Activated CD4-positive, alpha-beta T cell treated with anti-CD3 and anti-CD28 coated beads, Interleukin-2, amount 50 U/mL, for 16 hours (primary cell): Measurements from ENCODE around the gene ANKDD1B.
"Not testable (repeated sequence)": the region's sequence is repeated elsewhere in the genome, so short reads cannot be mapped to it uniquely, and the experiment has no call there.

ENCODE experiments used
- DNase-seq: peaks from one replicate; pipeline ENCODE4 v3.0.0-alpha.2; 2020

Gene ANKDD1B

DNA sequence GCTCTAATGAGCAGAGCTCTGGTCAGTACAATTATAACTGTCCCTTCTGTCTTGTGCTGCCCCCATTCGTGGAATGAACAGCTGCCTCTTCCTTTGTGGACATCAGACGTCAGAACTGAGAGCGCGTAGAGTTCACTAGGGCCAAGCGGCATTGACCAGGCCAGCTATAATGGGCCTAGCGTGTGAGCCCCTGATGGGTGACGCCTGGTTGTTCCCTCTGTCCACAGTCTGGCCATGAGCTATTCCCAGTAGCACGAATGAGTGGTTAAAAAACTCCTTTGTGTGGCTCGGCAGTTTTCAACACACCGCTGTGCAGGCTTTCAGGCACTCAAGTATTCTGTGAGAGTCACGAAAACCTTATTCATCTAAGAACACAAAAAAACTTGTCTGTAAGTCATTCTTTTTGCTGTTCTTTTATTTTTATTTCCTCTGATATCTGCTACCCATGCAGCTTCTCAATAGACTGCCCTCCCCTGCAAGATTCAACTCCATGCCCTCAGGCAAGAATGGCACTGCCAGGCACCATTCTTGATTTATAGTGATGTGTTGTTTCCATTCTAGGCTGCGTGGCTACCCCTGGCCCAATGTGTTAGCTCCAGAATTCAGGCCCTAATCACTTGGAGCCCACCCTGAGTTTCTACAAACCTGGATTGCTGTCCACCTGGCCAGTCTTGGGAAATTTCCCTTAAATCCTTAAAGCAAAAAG, 52.5 kb downstream of the ANKDD1B start:
- DNase-seq: no peak

DNA sequence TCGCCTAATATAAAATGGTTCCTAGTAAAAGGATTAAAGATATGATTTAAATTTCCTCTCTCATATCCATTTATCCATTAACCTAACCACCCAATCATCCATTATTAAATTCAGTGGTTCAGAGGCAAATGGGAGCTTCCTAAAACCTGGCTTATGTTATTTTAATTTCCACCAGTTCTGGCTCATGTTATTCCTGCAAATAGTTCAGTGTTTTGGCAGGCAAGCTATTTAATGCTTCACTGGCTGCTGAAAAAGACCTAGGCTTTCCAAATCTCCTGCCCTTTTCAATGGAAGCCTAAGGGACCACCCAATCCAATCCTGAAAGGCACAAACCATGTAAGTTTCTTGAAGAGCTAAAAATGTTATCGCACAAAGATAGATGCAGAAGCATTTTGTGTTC, 53.7 kb downstream of the ANKDD1B start:
- no peak for DNase-seq

DNA sequence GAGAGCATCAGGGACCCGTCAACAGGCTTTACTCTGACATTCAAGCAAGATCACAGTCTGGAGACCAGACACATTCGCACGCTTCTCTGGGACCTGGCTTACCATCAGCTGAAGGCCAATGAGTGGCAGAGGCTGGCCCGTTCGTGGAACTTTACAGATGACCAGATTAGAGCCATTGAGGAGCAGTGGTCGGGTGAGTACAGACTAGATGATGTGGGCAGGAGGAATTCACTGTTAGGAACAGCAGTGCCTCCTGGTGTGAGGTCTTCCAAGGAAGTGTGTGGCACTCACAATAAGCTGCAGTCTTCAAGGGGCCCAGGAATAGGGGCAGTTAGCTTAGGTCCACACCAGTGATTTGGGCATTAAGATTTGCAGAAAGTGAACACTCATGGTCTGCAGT, 55.5 kb downstream of the ANKDD1B start:
- DNase-seq: no peak

DNA sequence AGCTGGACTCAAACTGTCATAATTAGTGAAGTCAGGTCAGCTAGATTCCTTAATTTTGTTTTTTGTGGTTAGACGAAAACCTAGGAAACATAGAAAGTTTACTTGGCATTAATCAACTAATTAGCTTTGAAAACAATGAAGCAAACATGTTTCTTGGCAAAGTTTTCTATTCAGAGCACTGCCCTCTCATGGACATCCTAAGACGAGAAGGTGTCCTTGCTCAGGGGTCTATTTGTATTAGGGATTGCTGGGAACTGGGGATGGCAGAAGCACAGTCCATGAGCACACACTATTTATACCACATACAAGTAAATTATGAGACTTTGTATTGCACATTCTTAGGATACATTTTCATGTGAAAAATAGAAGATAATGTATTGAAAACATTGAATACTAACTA, 56.3 kb downstream of the ANKDD1B start:
- no peak for DNase-seq

DNA sequence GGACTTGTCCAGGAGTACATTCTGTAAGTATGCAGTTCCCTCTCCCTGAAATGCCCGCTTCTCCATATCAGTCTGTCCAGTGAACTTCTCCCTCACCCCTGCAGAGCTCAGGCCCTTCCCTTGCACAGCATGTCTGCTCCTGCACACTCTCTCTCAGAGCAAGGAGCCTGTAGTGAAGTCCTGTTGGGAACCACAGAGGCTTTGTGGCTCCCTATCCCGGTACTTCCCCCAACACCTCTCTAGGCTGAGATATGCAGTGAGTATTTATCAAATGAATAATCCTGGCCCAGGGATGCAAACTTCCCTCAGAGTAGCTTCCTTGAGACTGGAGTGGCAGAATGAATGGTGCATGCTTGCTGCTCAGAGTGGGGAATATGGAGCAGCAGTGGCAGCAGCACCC, 57.2 kb downstream of the ANKDD1B start:
- DNase-seq: no peak

DNA sequence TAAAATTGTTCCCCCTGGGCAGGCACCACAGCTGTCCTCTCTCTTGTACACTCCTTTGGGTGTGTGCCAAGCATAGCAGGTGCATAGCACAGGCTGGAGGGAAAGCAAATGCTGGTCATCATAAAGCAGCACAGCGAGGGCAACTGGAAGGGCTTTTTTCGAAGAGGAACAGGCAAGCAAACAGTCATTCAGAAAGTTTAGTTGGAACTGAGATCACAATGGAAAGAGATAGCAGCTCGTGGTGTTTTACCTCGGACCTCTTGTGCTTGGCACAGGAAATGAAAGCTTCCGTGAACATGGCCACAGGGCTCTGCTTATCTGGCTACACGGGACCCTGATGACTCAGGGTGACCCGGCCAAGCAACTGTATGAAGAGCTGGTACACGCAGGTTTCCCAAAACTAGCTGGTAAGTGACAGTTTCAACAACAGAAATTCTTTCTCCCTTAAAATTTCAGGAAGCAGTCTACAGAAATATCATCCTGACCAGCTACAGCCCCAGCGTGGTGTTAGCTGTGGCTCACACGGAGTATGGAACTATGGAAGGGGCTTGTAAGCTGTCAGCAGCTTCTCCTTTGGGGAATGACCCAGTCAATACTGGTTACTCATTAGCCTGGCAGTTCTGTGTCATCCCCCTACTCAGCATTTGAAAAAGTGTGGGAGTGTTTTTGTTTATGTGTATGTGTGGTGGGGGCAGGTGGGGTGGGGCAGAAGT, 57.9 kb downstream of the ANKDD1B start:
- DNase-seq: peak; percentile 91

DNA sequence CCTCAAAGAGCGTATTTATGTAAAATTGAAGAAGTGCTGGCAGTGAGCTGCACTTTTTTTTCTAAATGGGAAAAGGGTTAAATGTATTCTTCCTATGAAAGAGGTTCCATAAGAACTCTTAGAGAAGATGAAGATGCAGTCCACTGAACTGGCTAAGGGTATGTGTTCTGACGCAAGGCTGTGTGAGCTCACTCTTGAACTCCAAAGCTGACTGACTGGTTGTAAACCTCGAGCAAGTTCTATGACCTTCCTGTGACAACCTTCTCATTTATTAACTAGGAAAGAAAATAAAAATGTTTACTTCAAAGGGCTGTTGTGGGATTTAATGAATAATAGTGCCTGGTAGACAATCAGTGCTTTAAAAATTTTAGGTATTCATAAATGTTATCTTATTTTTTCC, 59.3 kb downstream of the ANKDD1B start:
- DNase-seq: no peak

DNA sequence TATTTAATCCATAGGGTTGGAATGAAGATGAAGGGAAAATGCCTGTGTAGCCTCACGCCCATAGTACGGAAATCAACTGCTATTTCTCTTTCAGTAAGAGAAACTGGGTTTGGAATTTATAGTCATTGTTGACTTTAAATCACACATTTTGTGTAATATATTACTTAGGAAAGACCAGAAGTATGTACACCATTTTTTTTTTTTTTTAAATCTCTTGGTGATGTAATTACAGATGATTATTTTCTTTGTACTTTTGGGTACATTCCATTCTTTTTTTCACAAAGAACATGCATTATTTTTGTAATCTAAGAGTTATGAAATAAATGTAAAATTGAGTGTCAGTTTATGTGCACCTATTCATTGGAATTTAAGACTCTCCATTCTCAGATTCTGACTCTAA, 60.3 kb downstream of the ANKDD1B start:
- no peak for DNase-seq

DNA sequence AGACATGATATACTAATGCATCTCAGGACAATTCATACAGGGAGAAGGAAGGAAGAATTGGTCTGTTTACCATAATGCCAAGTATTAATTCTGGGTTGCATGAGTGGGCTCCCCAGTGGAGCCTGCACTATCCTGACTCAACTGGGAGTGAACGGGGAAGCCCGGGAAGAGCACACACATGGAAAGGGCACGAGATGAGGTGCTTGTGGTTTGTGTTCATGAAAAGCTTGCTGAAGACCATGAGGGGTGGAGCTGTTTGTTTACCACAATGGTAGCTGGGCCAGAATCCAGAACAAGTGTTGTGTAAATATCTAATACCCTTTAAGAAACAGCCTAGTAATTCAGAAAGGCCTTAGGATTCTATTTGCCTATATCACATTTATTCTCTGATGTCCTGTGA, 61.4 kb downstream of the ANKDD1B start:
- DNase-seq: no peak

DNA sequence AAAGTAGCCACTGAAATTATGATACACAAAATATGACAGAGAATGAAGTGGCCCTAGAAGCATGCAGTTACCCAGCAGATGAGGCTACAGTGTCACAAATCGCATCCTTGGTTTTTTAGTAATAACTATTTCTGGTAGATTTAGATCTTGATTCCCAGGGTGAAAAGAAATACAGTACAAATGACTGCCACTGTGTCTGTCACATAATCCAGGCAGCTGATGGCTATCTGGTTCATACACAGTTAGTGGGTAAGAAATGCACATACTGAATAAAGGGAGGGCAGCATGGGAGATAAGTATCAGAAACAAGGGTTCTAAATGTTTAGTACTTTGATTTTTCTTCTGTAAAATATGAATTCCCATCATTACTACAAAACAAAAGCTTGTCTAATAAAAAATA, 64.5 kb downstream of the ANKDD1B start:
- no peak for DNase-seq

DNA sequence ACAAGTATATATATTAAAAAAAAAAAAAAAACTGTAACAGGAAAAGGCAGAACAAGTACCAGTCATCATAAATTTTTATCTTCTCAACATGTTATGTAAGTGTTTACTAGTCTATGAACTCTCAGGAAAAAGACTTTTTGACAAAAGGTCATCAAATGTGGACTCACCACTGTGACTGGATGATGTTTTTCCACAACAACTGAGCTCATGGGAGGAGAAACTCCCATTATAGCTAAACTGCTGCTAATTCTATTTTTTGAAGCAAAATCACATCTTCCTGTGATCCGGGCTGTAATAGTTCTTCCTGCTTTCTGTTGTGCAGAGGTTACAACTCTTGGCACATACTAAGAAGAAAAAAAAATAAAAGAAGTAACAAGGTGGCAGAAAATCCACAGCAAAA, 66.4 kb downstream of the ANKDD1B start:
- no peak for DNase-seq

DNA sequence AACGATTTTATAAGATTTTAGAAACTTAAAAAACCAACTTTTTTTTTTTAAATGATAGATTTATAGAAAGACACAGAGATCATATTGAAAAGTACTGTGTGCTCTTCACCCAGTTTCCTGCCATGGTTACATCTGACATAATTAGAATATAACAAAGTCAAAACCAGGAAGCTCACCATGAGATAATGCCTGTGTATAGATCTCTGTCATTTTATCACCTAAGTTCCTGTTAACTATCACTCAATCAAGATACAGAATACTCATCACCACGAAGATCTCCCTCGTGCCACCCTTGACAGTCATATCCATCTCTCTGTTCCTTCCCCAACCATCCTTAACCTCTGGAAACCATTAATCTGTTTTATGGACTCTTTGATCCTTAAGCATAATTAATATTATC, 66.9 kb downstream of the ANKDD1B start:
- peak; percentile 44 for DNase-seq

DNA sequence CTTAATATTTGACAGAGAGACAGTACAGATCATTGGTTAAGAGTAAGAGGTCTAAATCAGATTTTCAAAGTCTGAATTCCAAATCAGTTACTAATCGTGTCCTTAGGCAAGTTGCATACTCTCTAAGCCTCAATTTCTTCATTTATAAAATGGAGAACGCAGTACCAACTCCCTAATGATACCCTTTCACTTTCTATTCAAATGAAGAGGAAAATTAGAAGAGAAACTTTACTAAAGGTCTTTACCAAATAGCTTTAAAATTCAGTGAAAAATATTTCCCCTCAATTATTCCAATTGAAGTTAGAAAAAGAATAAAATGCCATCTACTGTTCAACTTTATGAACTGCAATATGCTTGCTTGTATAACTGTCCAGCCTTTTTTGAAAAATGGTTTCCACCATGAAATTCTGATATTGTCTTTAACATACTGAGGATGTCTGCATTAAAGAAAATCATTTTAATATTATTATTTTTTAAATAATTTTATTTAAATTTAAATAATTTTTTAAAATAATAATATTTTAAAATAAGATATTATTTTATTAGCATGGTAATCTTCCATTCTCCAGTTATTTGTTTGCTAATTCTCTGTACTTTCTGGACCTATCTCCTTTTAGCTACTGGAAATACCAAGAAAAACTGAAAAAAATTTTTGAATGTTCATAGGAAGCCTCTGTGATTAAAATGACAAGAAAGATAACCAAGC, 70.0 kb downstream of the ANKDD1B start:
- peak; percentile 45 for DNase-seq

DNA sequence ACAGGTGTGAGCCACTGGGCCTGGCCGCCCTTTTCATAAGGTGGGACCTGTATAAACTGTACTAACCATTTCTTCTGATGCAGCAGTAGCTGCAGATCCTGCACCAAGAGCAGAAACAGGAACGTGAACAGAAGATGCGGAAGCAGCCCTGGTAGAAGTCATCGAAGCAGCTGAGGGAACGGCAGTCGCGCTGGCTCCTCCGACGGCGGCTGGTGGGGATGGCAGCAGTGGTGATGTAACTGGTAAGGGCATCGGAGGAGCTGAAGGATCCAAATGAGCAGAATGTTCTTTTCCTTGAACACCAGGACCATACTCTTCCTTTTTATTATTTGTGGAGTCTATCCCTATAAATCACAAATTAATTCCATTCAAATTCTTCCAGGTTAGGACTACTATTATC, 73.9 kb downstream of the ANKDD1B start:
- no peak for DNase-seq

DNA sequence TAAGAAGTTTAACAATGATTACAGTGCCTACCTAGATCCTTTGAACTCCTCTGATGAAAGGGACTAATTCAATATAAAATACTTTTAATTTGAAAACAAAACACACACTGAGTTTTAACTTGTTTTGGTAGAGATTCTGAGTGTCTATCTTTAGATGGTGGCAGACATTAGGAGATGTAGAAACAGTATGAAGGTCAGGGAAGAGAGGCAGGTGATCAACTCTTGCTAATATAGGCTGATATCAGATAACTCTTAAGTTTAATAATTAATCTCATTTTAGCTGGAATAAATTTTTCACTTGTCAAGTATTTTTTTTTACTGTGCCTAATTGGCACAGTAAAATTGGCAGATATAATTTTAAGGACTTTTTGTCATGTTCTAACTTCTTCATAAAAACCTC, 75.2 kb downstream of the ANKDD1B start:
- DNase-seq: no peak

DNA sequence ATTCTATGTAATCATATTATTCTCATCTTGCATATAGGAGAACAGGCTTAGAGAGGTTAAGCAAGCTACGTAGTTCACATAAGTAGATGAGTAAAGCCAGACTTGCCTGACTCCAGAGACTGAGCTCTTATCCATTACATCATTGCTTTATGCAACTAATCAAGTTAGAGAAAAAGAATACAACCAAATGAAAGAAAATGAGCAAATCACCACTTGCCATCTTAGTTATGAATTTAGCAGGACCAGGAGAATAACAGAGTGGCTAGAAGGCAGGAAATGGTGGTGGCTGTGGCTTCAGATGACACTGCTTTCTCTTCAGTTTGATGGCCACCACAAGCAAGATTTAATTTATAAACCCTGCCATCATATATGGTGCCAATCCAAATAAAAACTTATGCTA, 79.4 kb downstream of the ANKDD1B start:
- peak; percentile 22 for DNase-seq

DNA sequence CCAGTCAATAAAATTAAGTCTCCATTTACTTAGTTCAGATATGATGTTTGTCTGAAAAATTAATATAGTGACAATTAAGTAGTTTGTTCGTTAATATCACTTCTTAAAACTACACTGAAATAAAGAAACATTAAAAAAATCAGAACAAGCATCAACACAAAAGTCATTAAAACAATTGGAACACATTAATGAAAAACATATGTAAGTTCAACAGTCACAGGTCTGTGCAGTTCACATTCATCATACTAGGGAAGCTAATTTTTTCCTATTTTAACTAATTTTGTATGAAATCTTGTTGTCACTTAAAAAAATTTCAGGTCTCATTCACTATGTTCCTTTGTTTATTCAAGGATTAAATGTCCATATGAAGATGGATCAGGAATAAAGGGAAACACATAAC, 83.5 kb downstream of the ANKDD1B start:
- DNase-seq: no peak

DNA sequence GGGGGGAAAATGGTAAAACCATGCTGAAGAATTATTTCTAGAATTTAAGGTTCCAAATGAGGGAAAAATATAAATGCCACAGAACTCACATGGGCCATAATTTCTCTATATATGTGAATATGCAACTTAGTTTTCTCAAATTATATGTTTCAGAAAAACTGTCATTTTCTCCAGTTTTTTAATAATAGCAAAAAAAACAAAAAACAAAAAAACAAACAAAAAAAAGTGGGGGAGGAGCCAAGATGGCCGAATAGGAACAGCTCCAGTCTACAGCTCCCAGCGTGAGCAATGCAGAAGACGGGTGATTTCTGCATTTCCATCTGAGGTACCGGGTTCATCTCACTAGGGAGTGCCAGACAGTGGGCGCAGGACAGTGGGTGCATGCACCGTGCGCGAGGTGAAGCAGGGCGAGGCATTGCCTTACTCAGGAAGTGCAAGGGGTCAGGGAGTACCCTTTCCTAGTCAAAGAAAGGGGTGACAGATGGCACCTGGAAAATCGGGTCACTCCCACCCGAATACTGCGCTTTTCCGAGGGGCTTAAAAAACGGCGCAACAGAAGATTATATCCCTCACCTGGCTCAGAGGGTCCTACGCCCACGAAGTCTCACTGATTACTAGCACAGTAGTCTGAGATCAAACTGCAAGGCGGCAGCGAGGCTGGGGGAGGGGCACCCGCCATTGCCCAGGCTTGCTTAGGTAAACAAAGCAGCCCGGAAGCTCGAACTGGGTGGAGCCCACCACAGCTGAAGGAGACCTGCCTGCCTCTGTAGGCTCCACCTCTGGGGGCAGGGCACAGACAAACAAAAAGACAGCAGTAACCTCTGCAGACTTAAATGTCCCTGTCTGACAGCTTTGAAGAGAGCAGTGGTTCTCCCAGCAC, 84.5 kb downstream of the ANKDD1B start:
- DNase-seq: not testable (repeated sequence)

DNA sequence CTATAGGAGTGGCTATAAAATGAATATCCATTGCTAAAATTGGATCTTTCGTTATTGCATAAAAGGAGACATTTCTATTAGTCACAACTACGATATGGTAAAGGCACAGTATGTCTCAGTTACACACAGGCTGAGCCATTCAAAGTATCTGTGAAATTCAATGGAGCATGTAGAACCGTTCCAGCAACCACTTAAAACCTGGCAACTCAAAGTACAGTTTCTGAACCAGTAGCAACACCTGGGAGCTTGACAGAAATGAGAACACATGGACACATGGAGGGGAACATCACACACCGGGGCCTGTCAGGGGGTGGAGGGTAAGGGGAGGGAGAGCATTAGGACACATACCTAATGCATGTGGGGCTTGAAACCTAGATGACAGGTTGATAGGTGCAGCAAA, 90.6 kb downstream of the ANKDD1B start:
- no peak for DNase-seq

DNA sequence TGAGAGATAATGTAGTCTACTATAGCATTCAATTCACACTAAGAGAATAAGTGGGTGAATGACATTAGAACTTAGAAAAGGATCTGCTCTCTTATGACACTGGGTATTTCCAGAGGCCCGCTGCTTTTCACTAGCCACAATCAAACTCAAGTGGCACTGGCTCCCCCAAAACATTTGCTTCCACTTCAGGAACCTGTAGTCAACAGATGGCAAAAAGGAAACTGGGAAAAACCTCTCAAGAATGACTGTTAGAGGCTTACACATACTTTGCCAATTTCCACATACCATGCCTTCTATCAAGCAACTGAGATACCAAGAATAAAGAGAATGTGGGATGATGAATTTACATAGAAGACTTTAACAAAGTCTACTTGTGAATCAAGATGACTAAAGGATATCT, 94.8 kb downstream of the ANKDD1B start:
- DNase-seq: no peak

DNA sequence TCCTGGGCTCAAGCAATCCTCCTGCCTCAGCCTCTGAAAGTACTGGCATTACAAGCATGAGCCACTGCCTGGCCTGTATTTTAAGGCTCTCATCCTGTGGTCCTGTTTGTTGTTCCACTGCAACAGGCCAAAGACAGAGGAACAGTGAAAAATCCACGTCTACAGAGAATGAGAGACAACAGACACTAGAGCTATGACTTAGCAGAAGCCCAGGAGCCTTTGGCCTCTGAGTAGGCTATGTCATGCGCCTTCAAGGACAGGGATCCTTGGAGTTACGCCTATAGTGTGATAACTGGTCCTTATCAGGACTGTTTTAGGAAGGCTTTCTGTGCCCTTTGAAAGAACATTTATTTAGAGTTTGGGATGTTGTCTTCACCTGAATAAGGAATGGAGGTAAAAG, 95.5 kb downstream of the ANKDD1B start:
- no peak for DNase-seq

DNA sequence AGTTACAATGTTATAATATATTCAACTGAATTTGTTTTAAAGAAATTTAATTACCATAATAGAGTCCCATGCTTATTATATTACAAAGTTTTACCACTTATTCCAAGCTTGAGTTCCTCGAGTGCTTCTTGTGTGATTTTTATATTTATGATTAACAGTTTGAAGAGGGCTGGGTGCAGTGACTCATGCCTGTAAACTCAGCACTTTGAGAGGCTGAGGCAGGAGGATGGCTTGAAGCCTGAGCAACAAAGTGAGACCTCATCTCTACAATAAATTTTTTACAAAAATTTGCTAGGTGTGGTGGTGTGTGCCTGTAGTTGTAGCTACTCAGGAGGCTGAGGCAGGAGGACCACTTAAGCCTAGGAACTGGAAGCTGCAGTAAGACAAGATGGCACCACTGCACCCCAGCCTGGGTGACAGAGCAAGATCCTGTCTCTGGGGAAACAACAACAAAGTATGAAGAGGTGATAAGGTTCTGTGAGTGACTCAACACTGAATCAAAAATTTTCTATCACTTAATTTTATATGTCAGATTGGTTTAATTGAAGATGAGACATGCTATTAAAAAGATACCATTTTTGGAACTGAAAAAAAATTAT, 96.8 kb downstream of the ANKDD1B start:
- no peak for DNase-seq

DNA sequence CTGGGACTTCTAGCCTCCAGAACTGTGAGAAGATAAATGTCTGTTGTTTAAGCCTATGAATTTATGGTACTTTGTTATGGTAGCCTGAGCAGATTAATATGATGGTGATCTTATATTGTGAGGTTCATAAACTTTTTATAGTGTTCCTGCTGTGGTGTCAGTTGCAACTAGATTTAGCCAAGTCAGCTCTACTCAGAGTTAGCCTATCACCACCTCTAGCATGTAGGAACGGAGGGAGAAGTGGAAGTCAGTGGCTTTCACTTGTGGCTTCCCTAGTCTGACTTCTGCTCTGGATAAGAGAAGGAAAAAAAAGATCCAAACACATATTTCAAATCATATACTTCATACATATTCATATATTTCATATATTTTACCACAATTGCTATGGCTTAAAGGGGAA, 99.4 kb downstream of the ANKDD1B start:
- no peak for DNase-seq
